Liver (tissue), 2 donors: ENCODE results near the gene MUTYH.

Experiments
- CTCF ChIP-seq: fragments of 150-350 bp; IDR thresholded peaks from 2 replicates; pipeline ENCODE4 v1.5.1; 2017; ENCODE audit warnings: improper control_type of control experiment, low read depth, low read length; ENCODE audit not compliant: missing input control
- MAX ChIP-seq: IDR thresholded peaks from 2 replicates; pipeline ENCODE4 v1.6.1; 2016; ENCODE audit warnings: antibody characterized with exemption
- donor health status: healthy.

GRCh38 chr1:45321444-45321843 is 18.8 kb downstream of the MUTYH start:
- TF ChIP-seq CTCF, result no peak
- TF ChIP-seq MAX, result no peak
